ENCODE data around the gene TSPAN13.

DNA sequence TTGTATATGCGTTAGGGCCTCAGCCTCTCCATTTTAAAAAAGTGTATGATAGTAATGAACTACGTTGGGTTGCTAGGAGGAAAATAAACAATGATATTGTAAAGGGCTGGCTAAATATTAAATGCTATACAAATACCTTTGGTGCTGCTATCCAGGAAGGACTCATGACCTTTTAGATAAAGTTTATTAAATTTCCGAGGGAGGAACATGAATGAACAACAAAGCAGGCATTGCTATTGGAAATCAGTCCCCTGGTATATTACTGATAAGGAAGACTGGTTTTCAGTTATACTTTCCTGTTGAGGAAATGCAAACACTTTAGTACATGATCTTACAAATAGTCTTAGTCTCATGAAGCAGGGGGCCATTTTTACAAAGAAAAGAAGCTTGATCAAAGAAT is 68.5 kb downstream of the TSPAN13 start:
- TF ChIP-seq ZNF274 (IDR thresholded peaks at IDR 0.05; ENCODE audit: low read depth, low read length) (no peak), YY1 (IDR thresholded peaks at IDR 0.05; ENCODE audit: insufficient read depth, insufficient read length) (no peak)
